Suppressor macrophage treated with lipopolysaccharide for 1 hour (primary cell): Measurements from ENCODE around the gene GCC2.
"Not testable (repeated sequence)": the region's sequence is repeated elsewhere in the genome, so short reads cannot be mapped to it uniquely, and the experiment has no call there.

ENCODE experiments used
- DNase-seq, 3 donors: peaks; one replicate each; pipeline ENCODE4 v3.0.0-alpha.2; 2020 to 2022

Gene GCC2

GRCh38 chr2:108448678-108449409, at the start of gene GCC2:
TSS of gene GCC2 (plus strand) at chr2:108449206. CDS start at chr2:108449275, 69 bp downstream.
- peak; percentile 96 to 97 (median 97) for DNase-seq

GRCh38 chr2:108399479-108399878, 49.5 kb upstream of the GCC2 start:
- no peak for DNase-seq

- no peak for DNase-seq
Measured at GRCh38 chr2:108401800-108402199, 47.2 kb upstream of the GCC2 start.

GRCh38 chr2:108403494-108403893, 45.5 kb upstream of the GCC2 start:
- DNase-seq, result no peak

GRCh38 chr2:108404784-108405397, 44.1 kb upstream of the GCC2 start:
- no peak for DNase-seq

GRCh38 chr2:108407864-108408729, 40.9 kb upstream of the GCC2 start:
- no peak for DNase-seq

- no peak for DNase-seq
Measured at GRCh38 chr2:108409768-108410167, 39.2 kb upstream of the GCC2 start.

- DNase-seq, result no peak
Measured at GRCh38 chr2:108412995-108413710, 35.9 kb upstream of the GCC2 start.

GRCh38 chr2:108413711-108414095, 35.3 kb upstream of the GCC2 start:
- no peak for DNase-seq

- no peak for DNase-seq
Measured at GRCh38 chr2:108414256-108414876, 34.6 kb upstream of the GCC2 start.

- no peak for DNase-seq
Measured at GRCh38 chr2:108414945-108415344, 34.1 kb upstream of the GCC2 start.

GRCh38 chr2:108417254-108417653, 31.8 kb upstream of the GCC2 start:
- DNase-seq, result no peak

GRCh38 chr2:108418416-108418815, 30.6 kb upstream of the GCC2 start:
- peak in 2 of 3 donors; percentile 9 to 35 for DNase-seq

GRCh38 chr2:108423067-108423466, 25.9 kb upstream of the GCC2 start:
- DNase-seq, result no peak

- DNase-seq, result no peak
Measured at GRCh38 chr2:108423502-108424251, 25.3 kb upstream of the GCC2 start.

- DNase-seq, result no peak
Measured at GRCh38 chr2:108428286-108429009, 20.6 kb upstream of the GCC2 start.

GRCh38 chr2:108435578-108435977, 13.4 kb upstream of the GCC2 start:
- DNase-seq, result not testable (repeated sequence)

GRCh38 chr2:108436976-108437375, 12.0 kb upstream of the GCC2 start:
- DNase-seq, result no peak

GRCh38 chr2:108441712-108442111, 7.3 kb upstream of the GCC2 start:
- DNase-seq, result no peak

- no peak for DNase-seq
Measured at GRCh38 chr2:108444941-108445840, 3.8 kb upstream of the GCC2 start.
